ENCODE measurements around the gene MSI2. TPM values are rescaled to one million over a fixed set of nuclear protein-coding genes. Genes with fewer than 3 reads are reported as not detected.

MSI2 gene
- total RNA-seq, 1 donor from 2014 or later: 75.5 TPM

DNA sequence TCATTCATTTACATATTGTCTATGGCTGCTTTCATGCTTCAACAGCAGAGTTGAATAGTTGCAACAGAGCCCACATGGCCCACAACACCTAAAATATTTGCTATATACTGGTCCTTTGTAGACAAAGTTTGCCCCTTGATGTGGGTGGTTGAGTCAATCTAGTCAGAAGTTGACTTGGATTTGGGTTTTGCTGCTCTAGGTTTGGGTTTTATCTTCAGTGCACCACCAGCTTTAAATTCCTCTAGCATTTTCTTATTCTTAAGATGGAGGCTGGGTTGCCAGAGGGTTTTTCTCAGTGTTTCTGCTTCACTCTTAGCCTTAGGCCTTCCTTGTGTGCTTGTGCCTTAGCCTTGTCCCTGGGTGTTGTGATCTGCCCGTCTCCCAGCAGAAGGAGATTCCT lies 437.7 kb downstream of the MSI2 start:
- Mint-ChIP-seq H3K4me1 (ENCODE audit: unreplicated experiment) (no peaks in the 10 kb centered on the region), H3K27ac (ENCODE audit: unreplicated experiment) (no peak overlapping the region)
- no peak for DNase-seq (ENCODE audit: extremely low spot score, unreplicated experiment)

DNA sequence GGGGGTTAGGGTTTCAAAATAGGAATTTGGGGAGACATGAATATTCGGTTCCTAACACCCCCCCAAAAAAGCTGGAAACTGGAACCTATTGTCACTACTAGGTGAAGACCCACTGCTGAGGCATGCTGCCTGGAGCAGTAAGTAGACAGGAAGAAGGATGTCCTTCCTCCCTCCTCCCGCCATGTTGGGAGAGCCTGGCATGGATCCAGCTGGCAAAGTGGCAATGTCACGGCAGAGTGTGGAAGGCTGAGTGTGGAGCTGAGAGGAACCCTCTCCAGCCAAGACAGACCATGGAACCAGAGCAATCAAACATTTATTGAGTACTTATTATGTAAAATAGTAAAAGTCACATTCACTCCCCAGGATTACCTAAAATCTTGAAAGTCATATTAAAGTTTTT lies 439.7 kb downstream of the MSI2 start:
- TF ChIP-seq CTCF (IDR thresholded peaks at IDR 0.05): no peak
- Mint-ChIP-seq H3K9me3 (ENCODE audit: unreplicated experiment) (peaks cover 21% of the 10 kb centered on the region), H3K36me3 (ENCODE audit: unreplicated experiment) (no peaks in the 10 kb centered on the region), H3K4me1 (ENCODE audit: unreplicated experiment) (no peaks in the 10 kb centered on the region), H3K4me3 (ENCODE audit: unreplicated experiment) (no peak overlapping the region), H3K27ac (ENCODE audit: unreplicated experiment) (no peak overlapping the region), H3K27me3 (ENCODE audit: unreplicated experiment) (no peaks in the 10 kb centered on the region)
- no peak for DNase-seq (ENCODE audit: extremely low spot score, unreplicated experiment)

More for the DNA sequence above, 437.7 kb downstream of the MSI2 start:
- no peaks in the 10 kb centered on the region for H3K36me3 Mint-ChIP-seq (ENCODE audit: unreplicated experiment)
- peaks cover 25% of the 10 kb centered on the region for H3K9me3 Mint-ChIP-seq (ENCODE audit: unreplicated experiment)
- H3K27me3 Mint-ChIP-seq (ENCODE audit: unreplicated experiment): no peaks in the 10 kb centered on the region
- H3K4me3 Mint-ChIP-seq (ENCODE audit: unreplicated experiment): no peak overlapping the region
- TF ChIP-seq CTCF (IDR thresholded peaks at IDR 0.05): no peak

GRCh38 chr17:57697197-57697596 lies 440.9 kb downstream of the MSI2 start:
- TF ChIP-seq CTCF (IDR thresholded peaks at IDR 0.05): no peak
- Mint-ChIP-seq H3K4me1 (ENCODE audit: unreplicated experiment) (no peaks in the 10 kb centered on the region), H3K27ac (ENCODE audit: unreplicated experiment) (no peak overlapping the region), H3K9me3 (ENCODE audit: unreplicated experiment) (peaks cover 13% of the 10 kb centered on the region), H3K36me3 (ENCODE audit: unreplicated experiment) (no peaks in the 10 kb centered on the region), H3K4me3 (ENCODE audit: unreplicated experiment) (no peak overlapping the region), H3K27me3 (ENCODE audit: unreplicated experiment) (no peaks in the 10 kb centered on the region)
- DNase-seq (ENCODE audit: extremely low spot score, unreplicated experiment): no peak

GRCh38 chr17:57697891-57698711 lies 441.8 kb downstream of the MSI2 start:
- DNase-seq (ENCODE audit: extremely low spot score, unreplicated experiment): no peak
- Mint-ChIP-seq H3K36me3 (ENCODE audit: unreplicated experiment) (no peaks in the 10 kb centered on the region), H3K9me3 (ENCODE audit: unreplicated experiment) (peaks cover 5% of the 10 kb centered on the region), H3K4me3 (ENCODE audit: unreplicated experiment) (no peak overlapping the region), H3K4me1 (ENCODE audit: unreplicated experiment) (no peaks in the 10 kb centered on the region), H3K27ac (ENCODE audit: unreplicated experiment) (no peak overlapping the region), H3K27me3 (ENCODE audit: unreplicated experiment) (no peaks in the 10 kb centered on the region)
- no peak for TF ChIP-seq CTCF (IDR thresholded peaks at IDR 0.05)

DNA sequence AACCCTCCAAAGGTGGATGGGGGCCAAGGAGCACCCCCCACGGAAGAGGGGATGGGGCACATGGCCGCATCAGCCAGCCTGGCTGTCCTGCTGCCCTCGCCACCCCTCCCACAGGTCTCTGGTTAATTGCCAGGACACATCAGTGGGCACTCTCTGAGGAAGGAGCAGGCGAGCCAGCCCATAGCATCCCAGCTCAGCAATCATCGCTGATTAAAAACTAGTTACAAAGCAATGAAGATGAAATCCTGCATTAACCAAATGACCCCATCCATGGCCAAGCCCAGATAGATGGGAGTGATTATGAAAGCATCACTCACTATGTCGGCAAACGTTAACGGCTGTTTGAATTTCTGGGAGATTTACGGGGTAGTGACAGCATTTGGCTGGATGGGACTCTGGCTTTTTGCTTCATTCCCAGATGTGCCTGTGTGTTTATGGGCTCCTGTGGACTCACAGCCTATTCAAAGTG lies 443.5 kb downstream of the MSI2 start:
- H3K36me3 Mint-ChIP-seq (ENCODE audit: unreplicated experiment): no peaks in the 10 kb centered on the region
- H3K9me3 Mint-ChIP-seq (ENCODE audit: unreplicated experiment): no peaks in the 10 kb centered on the region
- H3K4me1 Mint-ChIP-seq (ENCODE audit: unreplicated experiment): no peaks in the 10 kb centered on the region
- no peak for TF ChIP-seq CTCF (IDR thresholded peaks at IDR 0.05)
- no peak overlapping the region for H3K4me3 Mint-ChIP-seq (ENCODE audit: unreplicated experiment)
- no peak for DNase-seq (ENCODE audit: extremely low spot score, unreplicated experiment)
- no peaks in the 10 kb centered on the region for H3K27me3 Mint-ChIP-seq (ENCODE audit: unreplicated experiment)
- H3K27ac Mint-ChIP-seq (ENCODE audit: unreplicated experiment): no peak overlapping the region

Data from osteocyte (in vitro differentiated cells).